Measurements from ENCODE around the gene MEGF10. TPM values are rescaled to one million over a fixed set of nuclear protein-coding genes. Genes with fewer than 3 reads are reported as not detected.

Gene MEGF10
- total and polyA plus RNA-seq, 2 of the 8 experiments (the other 6 are each of a cell fraction or from before 2014, with no cell fraction given) = 38.2 to 53.1 TPM

- Histone ChIP-seq H3K14ac (ENCODE audit: insufficient read length) (no peak overlapping the region), H3K9ac (replicated peaks in 1 of 4; ENCODE audit: extremely low read depth in 1 of 4, low read depth in 3 of 4, low read length in 3 of 4) (no peak overlapping the region), H3K36me3 (ENCODE audit: control insufficient read depth in 2 of 4, insufficient read depth in 4 of 4, low read length in 3 of 4) (no peaks in the 10 kb centered on the region), H2BK15ac (ENCODE audit: low read length) (no peak overlapping the region), H2BK120ac (replicated peaks; ENCODE audit: low read depth, low read length) (no peak overlapping the region), H3K27ac (ENCODE audit: low read depth, low read length) (no peak overlapping the region), H3K4ac (replicated peaks; ENCODE audit: insufficient read length, low read depth, low read length) (no peak overlapping the region), H3K4me2 (ENCODE audit: insufficient read depth in 1 of 2, low read depth in 2 of 2, low read length in 2 of 2) (no peak overlapping the region), H3K9me3 (ENCODE audit: insufficient read depth in 2 of 2, low read depth in 1 of 2, low read length in 1 of 2) (no peaks in the 10 kb centered on the region), H2BK20ac (ENCODE audit: low read length) (no peak overlapping the region), H4K8ac (ENCODE audit: extremely low read depth, insufficient read depth, low read length) (no peak overlapping the region), H4K91ac (replicated peaks; ENCODE audit: insufficient read length, low read length) (no peak overlapping the region), H4K5ac (ENCODE audit: insufficient read length, low read depth, low read length) (no peak overlapping the region), H3K23ac (ENCODE audit: insufficient read length) (no peak overlapping the region), H3K23me2 (ENCODE audit: low read depth, low read length) (no peaks in the 10 kb centered on the region), H3K79me2 (ENCODE audit: control insufficient read depth in 1 of 2, insufficient read depth in 2 of 2, low read length in 2 of 2) (no peaks in the 10 kb centered on the region), H3K56ac (replicated peaks; ENCODE audit: insufficient read length, low read depth, low read length) (no peak overlapping the region), H3K4me3 (ENCODE audit: extremely low read depth in 1 of 4, insufficient read depth in 2 of 4, low read depth in 3 of 4, low read length in 4 of 4) (no peak overlapping the region), H3K27me3 (replicated peaks in 1 of 4; ENCODE audit: control insufficient read depth in 3 of 4, extremely low read depth in 1 of 4, insufficient read depth in 3 of 4, low read length in 3 of 4) (no peaks in the 10 kb centered on the region), H3K79me1 (ENCODE audit: low read depth, low read length) (no peaks in the 10 kb centered on the region), H3K4me1 (replicated peaks in 1 of 4; ENCODE audit: control insufficient read depth in 3 of 4, insufficient read depth in 4 of 4, low read length in 3 of 4) (peaks cover 0 to 2% (median 0%) of the 10 kb centered on the region in 4 experiments; a peak in 1 of 7 replicates), H2BK5ac (ENCODE audit: low read depth, low read length) (no peak overlapping the region), H2AK5ac (ENCODE audit: low read depth, low read length) (no peak overlapping the region), H2BK12ac (ENCODE audit: low read depth, low read length) (no peak overlapping the region), H3K18ac (ENCODE audit: extremely low read depth, low read length) (no peak overlapping the region), H4K20me1 (replicated peaks in 1 of 2; ENCODE audit: control insufficient read depth in 1 of 2, insufficient read depth in 2 of 2, low read length in 2 of 2) (no peaks in the 10 kb centered on the region), H2AFZ (ENCODE audit: low read length) (no peak overlapping the region)
- 84% methylated on average over 1 of the region's 1 CpG; no CpG with 5 or more reads in 1 of the 2 experiments for WGBS, 2 experiments (ENCODE audit: extremely low coverage in 1 of 2, insufficient coverage in 1 of 2, insufficient read length in 1 of 2, insufficient replicate concordance in 2 of 2, low coverage in 1 of 2, low lambda C conversion rate in 2 of 2, missing lambda C conversion rate in 1 of 2)
- POLR2A ChIA-PET (ENCODE audit: partially characterized antibody) = no interaction called here
- no peak for FAIRE-seq
- TF ChIP-seq TBP (IDR thresholded peaks at IDR 0.05; ENCODE audit: low read depth, low read length) = no peak
- no peak for TF ChIP-seq CTBP2 (IDR thresholded peaks at IDR 0.05; ENCODE audit: borderline replicate concordance, insufficient read depth, insufficient read length, low read length)
- no peak for TF ChIP-seq CHD2 (IDR thresholded peaks at IDR 0.05; ENCODE audit: low read length)
- no peak for TF ChIP-seq POU5F1 (IDR thresholded peaks at IDR 0.05; ENCODE audit: low read depth, low read length)
- TF ChIP-seq RAD21 (IDR thresholded peaks at IDR 0.05 in 1 of 2, conservative IDR thresholded peaks at IDR 0.05 in 1 of 2; ENCODE audit: low read depth in 2 of 2, low read length in 2 of 2) = no peak
- no peak for TF ChIP-seq CEBPB (IDR thresholded peaks at IDR 0.05; ENCODE audit: low read depth, low read length)
- TF ChIP-seq ASH2L (IDR thresholded peaks at IDR 0.05; ENCODE audit: low read length) = no peak
- no peak for TF ChIP-seq HDAC6 (IDR thresholded peaks at IDR 0.05; ENCODE audit: low read depth, low read length)
- no peak for TF ChIP-seq SUZ12 (IDR thresholded peaks at IDR 0.05; ENCODE audit: low read length)
- CTCF ChIA-PET (ENCODE audit: partially characterized antibody) = no interaction called here
- no peak for DNase-seq (ENCODE audit: low read depth in 1 of 2, low spot score in 2 of 2)
These were observed 47.6 kb upstream of the MEGF10 start for GRCh38 chr5:127243011-127243410.

Data from H1 (cell line).